Measurements from ENCODE around the gene GAB2. TPM values are rescaled to one million over a fixed set of nuclear protein-coding genes. Genes with fewer than 3 reads are reported as not detected.
"Not testable (repeated sequence)": the region's sequence is repeated elsewhere in the genome, so short reads cannot be mapped to it uniquely, and the experiment has no call there.

GAB2 gene
- 14.9 TPM for total RNA-seq
- long read RNA-seq, partial matches to known transcripts: 0 of 11 reads
- long read RNA-seq, other reads (novel, unspliced or antisense): 11 of 11 reads

- ATAC-seq (ENCODE audit: poor library complexity): no peak
- DNase-seq: no peak
- intact Hi-C loops (cut with DNase I): loop anchor here (5.0 to 10.0 kb wide), 3 partner anchors 147 to 255 kb away; no protein-coding TSS in a partner anchor
Measured at GRCh38 chr11:78417175-78417887, at the start of gene GAB2. Gene GAB2, minus strand, starts transcription at chr11:78417820. Its CDS starts 100 bp downstream, at chr11:78417720.

- intact Hi-C loops (cut with DNase I): no loop called here
- DNase-seq (no peak), ATAC-seq (ENCODE audit: poor library complexity) (no peak)
Measured at GRCh38 chr11:78467370-78467769, 49.8 kb upstream of the GAB2 start.

GRCh38 chr11:78465169-78465942 is 47.7 kb upstream of the GAB2 start:
- DNase-seq (no peak), ATAC-seq (ENCODE audit: poor library complexity) (no peak)
- intact Hi-C loops (cut with DNase I): no loop called here

- DNase-seq; ATAC-seq (ENCODE audit: poor library complexity); intact Hi-C loops (cut with DNase I): not testable (repeated sequence)
Measured at GRCh38 chr11:78464787-78465168, 47.2 kb upstream of the GAB2 start.

- intact Hi-C loops (cut with DNase I): no loop called here
- no peak for DNase-seq
- ATAC-seq (ENCODE audit: poor library complexity): no peak
Measured at GRCh38 chr11:78460471-78460870, 42.9 kb upstream of the GAB2 start.

GRCh38 chr11:78459738-78460137 is 42.1 kb upstream of the GAB2 start:
- intact Hi-C loops (cut with DNase I): no loop called here
- DNase-seq: no peak
- no peak for ATAC-seq (ENCODE audit: poor library complexity)

GRCh38 chr11:78457448-78457847 is 39.8 kb upstream of the GAB2 start:
- ATAC-seq (ENCODE audit: poor library complexity): no peak
- intact Hi-C loops (cut with DNase I): no loop called here
- no peak for DNase-seq

GRCh38 chr11:78453140-78453935 is 35.7 kb upstream of the GAB2 start:
- intact Hi-C loops (cut with DNase I): no loop called here
- no peak for DNase-seq
- ATAC-seq (ENCODE audit: poor library complexity): no peak

- DNase-seq: no peak
Measured at GRCh38 chr11:78451371-78452150, 33.9 kb upstream of the GAB2 start.

GRCh38 chr11:78450866-78451265 is 33.2 kb upstream of the GAB2 start:
- intact Hi-C loops (cut with DNase I): no loop called here
- ATAC-seq (ENCODE audit: poor library complexity): no peak
- DNase-seq: no peak

More at GRCh38 chr11:78451371-78452150, 33.9 kb upstream of the GAB2 start:
- intact Hi-C loops (cut with DNase I): no loop called here
- no peak for ATAC-seq (ENCODE audit: poor library complexity)

- intact Hi-C loops (cut with DNase I): no loop called here
- no peak for DNase-seq
- ATAC-seq (ENCODE audit: poor library complexity): no peak
Measured at GRCh38 chr11:78449866-78450265, 32.2 kb upstream of the GAB2 start.

GRCh38 chr11:78446210-78446609 is 28.6 kb upstream of the GAB2 start:
- intact Hi-C loops (cut with DNase I): no loop called here
- ATAC-seq (ENCODE audit: poor library complexity) (no peak), DNase-seq (no peak)

GRCh38 chr11:78444726-78445125 is 27.1 kb upstream of the GAB2 start:
- intact Hi-C loops (cut with DNase I): no loop called here
- ATAC-seq (ENCODE audit: poor library complexity): no peak

GRCh38 chr11:78441956-78442355 is 24.3 kb upstream of the GAB2 start:
- DNase-seq: no peak
- intact Hi-C loops (cut with DNase I): no loop called here

More at GRCh38 chr11:78444726-78445125, 27.1 kb upstream of the GAB2 start:
- DNase-seq: no peak

GRCh38 chr11:78438298-78438975 is 20.8 kb upstream of the GAB2 start:
- ATAC-seq (ENCODE audit: poor library complexity) (no peak), DNase-seq (no peak)
- intact Hi-C loops (cut with DNase I): no loop called here

More at GRCh38 chr11:78441956-78442355, 24.3 kb upstream of the GAB2 start:
- no peak for ATAC-seq (ENCODE audit: poor library complexity)

- no peak for DNase-seq
- ATAC-seq (ENCODE audit: poor library complexity): peak; percentile 72
- intact Hi-C loops (cut with DNase I): no loop called here
Measured at GRCh38 chr11:78432956-78433355, 15.3 kb upstream of the GAB2 start.

GRCh38 chr11:78432058-78432515 is 14.5 kb upstream of the GAB2 start:
- intact Hi-C loops (cut with DNase I): no loop called here
- ATAC-seq (ENCODE audit: poor library complexity) (peak; percentile 51), DNase-seq (no peak)

GRCh38 chr11:78429660-78430059 is 12.0 kb upstream of the GAB2 start:
- DNase-seq (no peak), ATAC-seq (ENCODE audit: poor library complexity) (no peak)
- intact Hi-C loops (cut with DNase I): no loop called here

Measured in Right ventricle myocardium superior (tissue), 1 donor.